GM18526 (cell line): ENCODE data around the gene BMP8B.

ENCODE experiments used
- POLR2A ChIP-seq: IDR thresholded peaks from 3 replicates; pipeline ENCODE4 v1.6.1; 2011; ENCODE audit not compliant: insufficient read length; ENCODE audit errors: extremely low read depth

The BMP8B gene

GRCh38 chr1:39788758-39789570 lies at the start of gene BMP8B:
Gene BMP8B, minus strand, starts transcription at chr1:39788865. Its CDS starts 380 bp downstream, at chr1:39788485.
- no peak for TF ChIP-seq POLR2A

GRCh38 chr1:39836595-39837110 lies 48.0 kb upstream of the BMP8B start:
- no peak for TF ChIP-seq POLR2A

- no peak for TF ChIP-seq POLR2A
These were observed 47.4 kb upstream of the BMP8B start for GRCh38 chr1:39835935-39836594.

- no peak for TF ChIP-seq POLR2A
These were observed 46.4 kb upstream of the BMP8B start for GRCh38 chr1:39835110-39835509.

- no peak for TF ChIP-seq POLR2A
These were observed 45.1 kb upstream of the BMP8B start for GRCh38 chr1:39833621-39834385.

GRCh38 chr1:39833121-39833520 lies 44.5 kb upstream of the BMP8B start:
- TF ChIP-seq POLR2A: no peak

- no peak for TF ChIP-seq POLR2A
These were observed 43.6 kb upstream of the BMP8B start for GRCh38 chr1:39832294-39832693.

- TF ChIP-seq POLR2A: no peak
These were observed 41.3 kb upstream of the BMP8B start for GRCh38 chr1:39829791-39830533.

- TF ChIP-seq POLR2A: no peak
These were observed 40.1 kb upstream of the BMP8B start for GRCh38 chr1:39828734-39829133.

- no peak for TF ChIP-seq POLR2A
These were observed 38.5 kb upstream of the BMP8B start for GRCh38 chr1:39827201-39827600.

GRCh38 chr1:39826583-39826982 lies 37.9 kb upstream of the BMP8B start:
- no peak for TF ChIP-seq POLR2A

GRCh38 chr1:39825432-39825941 lies 36.8 kb upstream of the BMP8B start:
- TF ChIP-seq POLR2A: no peak

- no peak for TF ChIP-seq POLR2A
These were observed 33.5 kb upstream of the BMP8B start for GRCh38 chr1:39822146-39822545.

GRCh38 chr1:39819091-39819812 lies 30.6 kb upstream of the BMP8B start:
- no peak for TF ChIP-seq POLR2A
